ENCODE data around the gene PHC2. TPM values are rescaled to one million over a fixed set of nuclear protein-coding genes. Genes with fewer than 3 reads are reported as not detected.
"Not testable (repeated sequence)": the region's sequence is repeated elsewhere in the genome, so short reads cannot be mapped to it uniquely, and the experiment has no call there.

The PHC2 gene
- total RNA-seq, 1 donor from 2014 or later: 93.1 TPM

- DNase-seq (ENCODE audit: low read depth): no peak
Measured at GRCh38 chr1:33319186-33319948, 111.5 kb downstream of the PHC2 start.

GRCh38 chr1:33317946-33318345 lies 112.9 kb downstream of the PHC2 start:
- no peak for DNase-seq (ENCODE audit: low read depth)

- DNase-seq (ENCODE audit: low read depth): no peak
Measured at GRCh38 chr1:33317354-33317753, 113.5 kb downstream of the PHC2 start.

- DNase-seq (ENCODE audit: low read depth): no peak
Measured at GRCh38 chr1:33316601-33317000, 114.3 kb downstream of the PHC2 start.

- DNase-seq (ENCODE audit: low read depth): no peak
Measured at GRCh38 chr1:33314416-33314815, 116.5 kb downstream of the PHC2 start.

GRCh38 chr1:33312413-33312749 lies 118.5 kb downstream of the PHC2 start:
- no peak for DNase-seq (ENCODE audit: low read depth)

GRCh38 chr1:33311706-33312412 lies 119.0 kb downstream of the PHC2 start:
- no peak for DNase-seq (ENCODE audit: low read depth)

GRCh38 chr1:33310702-33311101 lies 120.2 kb downstream of the PHC2 start:
- no peak for DNase-seq (ENCODE audit: low read depth)

GRCh38 chr1:33309351-33309750 lies 121.5 kb downstream of the PHC2 start:
- not testable (repeated sequence) for DNase-seq (ENCODE audit: low read depth)

GRCh38 chr1:33307494-33307864 lies 123.4 kb downstream of the PHC2 start:
- no peak for DNase-seq (ENCODE audit: low read depth)

- no peak for DNase-seq (ENCODE audit: low read depth)
Measured at GRCh38 chr1:33306653-33307493, 124.0 kb downstream of the PHC2 start.

GRCh38 chr1:33305816-33306652 lies 124.9 kb downstream of the PHC2 start:
- DNase-seq (ENCODE audit: low read depth): no peak

- DNase-seq (ENCODE audit: low read depth): no peak
Measured at GRCh38 chr1:33305016-33305415, 125.9 kb downstream of the PHC2 start.

- no peak for DNase-seq (ENCODE audit: low read depth)
Measured at GRCh38 chr1:33302325-33302724, 128.6 kb downstream of the PHC2 start.

GRCh38 chr1:33301273-33301984 lies 129.5 kb downstream of the PHC2 start:
- DNase-seq (ENCODE audit: low read depth): no peak

GRCh38 chr1:33300673-33301072 lies 130.2 kb downstream of the PHC2 start:
- no peak for DNase-seq (ENCODE audit: low read depth)

- DNase-seq (ENCODE audit: low read depth): no peak
Measured at GRCh38 chr1:33299461-33300155, 131.3 kb downstream of the PHC2 start.

GRCh38 chr1:33298623-33299277 lies 132.1 kb downstream of the PHC2 start:
- DNase-seq (ENCODE audit: low read depth): peak; percentile 71

- DNase-seq (ENCODE audit: low read depth): no peak
Measured at GRCh38 chr1:33297911-33298622, 132.8 kb downstream of the PHC2 start.

All from myocyte (in vitro differentiated cells).